Measurements from ENCODE around the gene MOSMO. TPM values are rescaled to one million over a fixed set of nuclear protein-coding genes. Genes with fewer than 3 reads are reported as not detected.
A peak's percentile ranks its signal among the peaks of the same experiment; 100 is the strongest.

Gene MOSMO
- total and polyA plus RNA-seq, 9 of the 15 experiments (the other 6 are each of a cell fraction or from before 2014, with no cell fraction given): 1.9 to 13.3 (median 7.7) TPM

GRCh38 chr16:21994856-21995465, 12.9 kb upstream of the MOSMO start (continued):
- TF ChIP-seq CHD2 (IDR thresholded peaks at IDR 0.05; ENCODE audit: low read depth, low read length) (peak; percentile 96), MNT (conservative IDR thresholded peaks at IDR 0.05) (peak; percentile 48 to 52; a peak in 1 of 4 replicates), MAX (CRISPR knock-in tag; IDR thresholded peaks at IDR 0.05) (peak; percentile 53; the same call in 1 of the 2 replicates), ZNF766 (CRISPR knock-in tag; conservative IDR thresholded peaks at IDR 0.05) (peak; percentile 93), EP400 (IDR thresholded peaks at IDR 0.05) (peak; percentile 57), POLR2G (IDR thresholded peaks at IDR 0.05; ENCODE audit: low read depth, low read length) (peak; percentile 46), TOE1 (IDR thresholded peaks at IDR 0.05; ENCODE audit: borderline replicate concordance) (peak; percentile 73; the same call in 1 of the 2 replicates), TOE1 (CRISPR knock-in tag; IDR thresholded peaks at IDR 0.05; ENCODE audit: borderline replicate concordance, low read depth) (no peak), ZFX (CRISPR knock-in tag; IDR thresholded peaks at IDR 0.05) (peak; percentile 40), TAF1 (IDR thresholded peaks at IDR 0.05; ENCODE audit: control insufficient read depth, extremely low read depth, insufficient read depth, low read length, severe bottlenecking) (peak; percentile 33), ATF7 (IDR thresholded peaks at IDR 0.05) (peak; percentile 65; the same call in 1 of the 2 replicates), ZNF561 (CRISPR knock-in tag; conservative IDR thresholded peaks at IDR 0.05) (no peak), JUND (IDR thresholded peaks at IDR 0.05; ENCODE audit: borderline replicate concordance, low read depth, low read length) (peak; percentile 35; the same call in 1 of the 2 replicates), JUND (tag; IDR thresholded peaks at IDR 0.05; ENCODE audit: borderline replicate concordance, low read depth, low read length) (no peak), TAF9B (IDR thresholded peaks at IDR 0.05; ENCODE audit: partially characterized antibody) (peak; percentile 37), SRSF1 (IDR thresholded peaks at IDR 0.05; ENCODE audit: low read depth, low read length) (no peak), SAFB2 (IDR thresholded peaks at IDR 0.05; ENCODE audit: borderline replicate concordance, low read depth, low read length, severe bottlenecking) (no peak), KDM2B (CRISPR knock-in tag; IDR thresholded peaks at IDR 0.05) (no peak), MCM2 (IDR thresholded peaks at IDR 0.05; ENCODE audit: low read depth) (no peak), SRF (CRISPR knock-in tag; IDR thresholded peaks at IDR 0.05) (peak in 1 of 2 experiments; percentile 53; a peak in 2 of 4 replicates), HDAC2 (IDR thresholded peaks at IDR 0.05) (0 out of 2 replicates have a peak, but pooled peaks have one; percentile 6), ARHGAP35 (IDR thresholded peaks at IDR 0.05; ENCODE audit: partially characterized antibody) (peak; percentile 51), MTA2 (IDR thresholded peaks at IDR 0.05; ENCODE audit: low read depth) (no peak), TRIM24 (IDR thresholded peaks at IDR 0.05) (peak in 1 of 2 experiments; percentile 58; a peak in 1 of 4 replicates), GTF2A2 (tag; IDR thresholded peaks at IDR 0.05) (no peak), FOXP1 (CRISPR knock-in tag; IDR thresholded peaks at IDR 0.05) (peak; percentile 44; the same call in 1 of the 2 replicates), SUPT5H (IDR thresholded peaks at IDR 0.05) (peak; percentile 76), ZBTB7A (IDR thresholded peaks at IDR 0.05; ENCODE audit: borderline replicate concordance, control insufficient read depth, low read depth, low read length) (peak; percentile 53; the same call in 1 of the 2 replicates), ZFP30 (CRISPR knock-in tag; IDR thresholded peaks at IDR 0.05; ENCODE audit: borderline replicate concordance) (no peak)
